ENCODE measurements around the gene IL23R.

DNA sequence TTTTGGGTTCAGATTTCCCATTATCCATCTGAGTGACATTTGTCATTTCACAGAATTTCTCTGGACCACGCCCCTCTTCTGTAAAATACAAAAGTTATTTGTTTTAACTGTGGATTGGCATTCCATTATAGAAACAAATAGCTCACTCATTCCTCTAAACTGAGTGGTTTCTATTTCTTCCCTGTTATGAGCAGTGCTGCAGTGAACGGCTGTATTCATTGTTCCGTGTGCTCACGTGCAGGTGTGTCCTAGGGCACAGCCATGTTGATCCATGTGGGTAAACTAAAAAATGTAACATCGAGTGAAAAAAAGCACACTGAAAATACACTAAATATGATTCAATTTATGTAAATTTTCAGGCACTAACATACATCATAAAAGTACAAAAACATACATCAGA, 114.4 kb downstream of the IL23R start:
- TF ChIP-seq, protein P1, sequence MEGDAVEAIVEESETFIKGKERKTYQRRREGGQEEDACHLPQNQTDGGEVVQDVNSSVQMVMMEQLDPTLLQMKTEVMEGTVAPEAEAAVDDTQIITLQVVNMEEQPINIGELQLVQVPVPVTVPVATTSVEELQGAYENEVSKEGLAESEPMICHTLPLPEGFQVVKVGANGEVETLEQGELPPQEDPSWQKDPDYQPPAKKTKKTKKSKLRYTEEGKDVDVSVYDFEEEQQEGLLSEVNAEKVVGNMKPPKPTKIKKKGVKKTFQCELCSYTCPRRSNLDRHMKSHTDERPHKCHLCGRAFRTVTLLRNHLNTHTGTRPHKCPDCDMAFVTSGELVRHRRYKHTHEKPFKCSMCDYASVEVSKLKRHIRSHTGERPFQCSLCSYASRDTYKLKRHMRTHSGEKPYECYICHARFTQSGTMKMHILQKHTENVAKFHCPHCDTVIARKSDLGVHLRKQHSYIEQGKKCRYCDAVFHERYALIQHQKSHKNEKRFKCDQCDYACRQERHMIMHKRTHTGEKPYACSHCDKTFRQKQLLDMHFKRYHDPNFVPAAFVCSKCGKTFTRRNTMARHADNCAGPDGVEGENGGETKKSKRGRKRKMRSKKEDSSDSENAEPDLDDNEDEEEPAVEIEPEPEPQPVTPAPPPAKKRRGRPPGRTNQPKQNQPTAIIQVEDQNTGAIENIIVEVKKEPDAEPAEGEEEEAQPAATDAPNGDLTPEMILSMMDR (IDR thresholded peaks at IDR 0.05), result no peak
- TF ChIP-seq EZH2 (IDR thresholded peaks at IDR 0.05; ENCODE audit: borderline replicate concordance, insufficient read depth, low read depth, low read length, poor library complexity, severe bottlenecking), result no peak
